ENCODE data around the gene ZNF761.

DNA sequence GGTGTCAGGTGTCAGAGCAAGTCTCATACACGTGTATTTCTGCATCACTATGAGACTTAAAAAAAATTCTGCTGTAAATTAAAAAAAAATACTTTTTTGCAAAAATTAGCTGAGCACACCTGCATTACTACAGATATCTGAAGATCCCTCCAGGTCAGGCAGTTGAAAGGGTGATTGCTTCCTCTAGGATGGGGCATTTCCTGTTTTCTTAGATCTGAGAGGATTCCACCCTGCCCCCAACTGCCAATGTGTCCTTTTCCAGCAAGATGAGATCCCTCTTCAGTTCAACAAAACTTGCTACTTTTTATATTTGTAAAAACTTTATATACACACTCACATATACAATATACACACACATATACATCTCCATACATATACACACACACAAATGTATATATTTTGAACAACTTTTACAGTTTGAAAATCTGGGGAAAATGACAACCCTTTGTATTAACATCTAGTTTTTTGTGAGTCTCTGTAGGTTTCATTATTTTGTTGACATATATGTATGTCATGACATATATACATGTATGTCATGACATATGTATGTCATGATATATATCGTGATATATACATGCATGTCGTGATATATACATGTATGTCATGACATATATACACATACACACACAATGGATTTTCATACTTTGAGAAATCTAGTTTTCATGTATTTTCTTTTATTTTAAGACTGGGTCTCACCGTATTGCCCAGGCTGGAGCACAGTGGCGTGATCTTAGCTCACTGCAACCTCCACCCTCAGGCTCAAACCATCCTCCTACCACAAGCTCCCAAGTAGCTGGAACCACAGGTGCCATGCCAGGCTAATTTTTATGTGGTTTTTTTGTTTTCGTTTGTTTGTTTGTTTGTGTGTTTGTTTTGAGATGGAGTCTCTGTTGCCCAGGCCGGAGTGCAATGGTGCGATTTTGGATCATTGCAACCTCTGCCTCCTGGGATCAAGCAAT is 53.5 kb downstream of the ZNF761 start:
- TF ChIP-seq, protein P1, sequence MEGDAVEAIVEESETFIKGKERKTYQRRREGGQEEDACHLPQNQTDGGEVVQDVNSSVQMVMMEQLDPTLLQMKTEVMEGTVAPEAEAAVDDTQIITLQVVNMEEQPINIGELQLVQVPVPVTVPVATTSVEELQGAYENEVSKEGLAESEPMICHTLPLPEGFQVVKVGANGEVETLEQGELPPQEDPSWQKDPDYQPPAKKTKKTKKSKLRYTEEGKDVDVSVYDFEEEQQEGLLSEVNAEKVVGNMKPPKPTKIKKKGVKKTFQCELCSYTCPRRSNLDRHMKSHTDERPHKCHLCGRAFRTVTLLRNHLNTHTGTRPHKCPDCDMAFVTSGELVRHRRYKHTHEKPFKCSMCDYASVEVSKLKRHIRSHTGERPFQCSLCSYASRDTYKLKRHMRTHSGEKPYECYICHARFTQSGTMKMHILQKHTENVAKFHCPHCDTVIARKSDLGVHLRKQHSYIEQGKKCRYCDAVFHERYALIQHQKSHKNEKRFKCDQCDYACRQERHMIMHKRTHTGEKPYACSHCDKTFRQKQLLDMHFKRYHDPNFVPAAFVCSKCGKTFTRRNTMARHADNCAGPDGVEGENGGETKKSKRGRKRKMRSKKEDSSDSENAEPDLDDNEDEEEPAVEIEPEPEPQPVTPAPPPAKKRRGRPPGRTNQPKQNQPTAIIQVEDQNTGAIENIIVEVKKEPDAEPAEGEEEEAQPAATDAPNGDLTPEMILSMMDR (IDR thresholded peaks at IDR 0.05; ENCODE audit: insufficient read depth, low read length, poor library complexity, severe bottlenecking) = no peak
- no peak for TF ChIP-seq EZH2phosphoT487 (conservative IDR thresholded peaks at IDR 0.05; ENCODE audit: low read length)

All from SU-DHL-6 (cell line).